Measurements from ENCODE around the gene BNIP3. TPM values are rescaled to one million over a fixed set of nuclear protein-coding genes. Genes with fewer than 3 reads are reported as not detected.

Gene BNIP3
- total and polyA plus RNA-seq, 2 of the 8 experiments (the other 6 are each of a cell fraction or from before 2014, with no cell fraction given), result 25.8 to 58.9 TPM

DNA sequence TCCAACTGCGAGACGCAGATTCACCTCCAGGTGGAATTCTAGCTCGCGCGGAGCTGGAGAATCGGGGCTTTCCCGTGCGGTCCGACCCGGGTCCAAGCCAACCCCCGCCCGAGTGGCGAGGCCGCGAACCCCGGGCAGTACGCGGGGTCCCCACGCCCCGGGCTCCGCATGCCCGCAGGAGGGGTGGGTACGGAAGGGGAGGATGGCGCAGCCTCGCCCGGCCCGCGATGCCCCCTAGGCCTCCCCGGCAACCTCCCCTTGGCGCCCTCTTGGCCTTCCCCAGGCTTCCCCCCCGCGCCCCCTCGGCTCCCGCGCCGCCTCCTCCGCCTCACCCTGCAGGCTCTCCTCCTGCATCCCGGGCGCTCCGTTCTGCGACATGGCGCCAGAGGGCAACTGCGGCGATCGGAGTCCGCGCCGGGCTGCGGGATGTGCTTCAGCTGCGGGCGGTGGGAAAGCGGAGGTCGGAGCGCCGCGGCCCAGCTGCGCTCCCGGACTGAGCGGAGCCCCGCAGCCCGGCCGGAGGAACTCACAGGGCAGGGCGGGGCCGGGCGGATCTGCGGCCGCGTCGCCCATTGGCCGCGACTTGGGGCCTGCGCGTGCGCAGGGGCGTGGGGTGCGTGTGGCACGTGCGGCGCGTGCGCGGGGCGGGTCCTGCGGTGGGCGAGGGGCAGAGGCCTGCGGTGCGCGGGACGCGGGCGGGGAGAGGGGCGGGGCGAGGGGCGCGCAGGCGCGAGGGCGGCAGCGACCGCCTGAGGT, at the start of gene BNIP3 (continued):
- TF ChIP-seq PHF8 (conservative IDR thresholded peaks at IDR 0.05; ENCODE audit: low read depth, low read length), result peak; percentile 37; the same call in 1 of the 2 replicates
- no peak for TF ChIP-seq JUND (IDR thresholded peaks at IDR 0.05; ENCODE audit: low read length)
- TF ChIP-seq HDAC6 (IDR thresholded peaks at IDR 0.05; ENCODE audit: low read depth, low read length), result no peak
- TF ChIP-seq, protein P1, sequence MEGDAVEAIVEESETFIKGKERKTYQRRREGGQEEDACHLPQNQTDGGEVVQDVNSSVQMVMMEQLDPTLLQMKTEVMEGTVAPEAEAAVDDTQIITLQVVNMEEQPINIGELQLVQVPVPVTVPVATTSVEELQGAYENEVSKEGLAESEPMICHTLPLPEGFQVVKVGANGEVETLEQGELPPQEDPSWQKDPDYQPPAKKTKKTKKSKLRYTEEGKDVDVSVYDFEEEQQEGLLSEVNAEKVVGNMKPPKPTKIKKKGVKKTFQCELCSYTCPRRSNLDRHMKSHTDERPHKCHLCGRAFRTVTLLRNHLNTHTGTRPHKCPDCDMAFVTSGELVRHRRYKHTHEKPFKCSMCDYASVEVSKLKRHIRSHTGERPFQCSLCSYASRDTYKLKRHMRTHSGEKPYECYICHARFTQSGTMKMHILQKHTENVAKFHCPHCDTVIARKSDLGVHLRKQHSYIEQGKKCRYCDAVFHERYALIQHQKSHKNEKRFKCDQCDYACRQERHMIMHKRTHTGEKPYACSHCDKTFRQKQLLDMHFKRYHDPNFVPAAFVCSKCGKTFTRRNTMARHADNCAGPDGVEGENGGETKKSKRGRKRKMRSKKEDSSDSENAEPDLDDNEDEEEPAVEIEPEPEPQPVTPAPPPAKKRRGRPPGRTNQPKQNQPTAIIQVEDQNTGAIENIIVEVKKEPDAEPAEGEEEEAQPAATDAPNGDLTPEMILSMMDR (IDR thresholded peaks at IDR 0.05; ENCODE audit: control extremely low read depth in 1 of 3, insufficient read depth in 1 of 3, low read depth in 1 of 3, low read length in 3 of 3), result no peak
- TF ChIP-seq RAD21 (IDR thresholded peaks at IDR 0.05 in 1 of 2, conservative IDR thresholded peaks at IDR 0.05 in 1 of 2; ENCODE audit: low read depth in 2 of 2, low read length in 2 of 2), result no peak
- TF ChIP-seq KDM4A (IDR thresholded peaks at IDR 0.05; ENCODE audit: low read depth, low read length, severe bottlenecking), result peak; percentile 67
- peak; percentile 34; the same call in 1 of the 2 replicates for TF ChIP-seq TBP (IDR thresholded peaks at IDR 0.05; ENCODE audit: low read depth, low read length)
- TF ChIP-seq, protein P2, sequence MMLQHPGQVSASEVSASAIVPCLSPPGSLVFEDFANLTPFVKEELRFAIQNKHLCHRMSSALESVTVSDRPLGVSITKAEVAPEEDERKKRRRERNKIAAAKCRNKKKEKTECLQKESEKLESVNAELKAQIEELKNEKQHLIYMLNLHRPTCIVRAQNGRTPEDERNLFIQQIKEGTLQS (IDR thresholded peaks at IDR 0.05; ENCODE audit: insufficient read depth, low read depth, low read length), result no peak
- no peak for TF ChIP-seq POLR2A (IDR thresholded peaks at IDR 0.05; ENCODE audit: control extremely low read depth in 1 of 2, low read depth in 2 of 2, low read length in 2 of 2)
- TF ChIP-seq SIRT6 (IDR thresholded peaks at IDR 0.05; ENCODE audit: low read length), result no peak
- TF ChIP-seq, protein P3, sequence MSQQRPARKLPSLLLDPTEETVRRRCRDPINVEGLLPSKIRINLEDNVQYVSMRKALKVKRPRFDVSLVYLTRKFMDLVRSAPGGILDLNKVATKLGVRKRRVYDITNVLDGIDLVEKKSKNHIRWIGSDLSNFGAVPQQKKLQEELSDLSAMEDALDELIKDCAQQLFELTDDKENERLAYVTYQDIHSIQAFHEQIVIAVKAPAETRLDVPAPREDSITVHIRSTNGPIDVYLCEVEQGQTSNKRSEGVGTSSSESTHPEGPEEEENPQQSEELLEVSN (IDR thresholded peaks at IDR 0.05), result peak; percentile 81
- TF ChIP-seq BACH1 (IDR thresholded peaks at IDR 0.05; ENCODE audit: low read length), result peak; percentile 55
- TF ChIP-seq JUN (IDR thresholded peaks at IDR 0.05; ENCODE audit: low read depth, low read length), result no peak
- TF ChIP-seq SIX5 (IDR thresholded peaks at IDR 0.05; ENCODE audit: low read depth, low read length), result no peak
